OCI-LY7 (cell line): ENCODE measurements around the gene TTLL3. TPM values are rescaled to one million over a fixed set of nuclear protein-coding genes. Genes with fewer than 3 reads are reported as not detected.
"Not testable (repeated sequence)": the region's sequence is repeated elsewhere in the genome, so short reads cannot be mapped to it uniquely, and the experiment has no call there.

ENCODE experiments used
- BruUV-seq: library from RNA; stranded (reverse); fragments of 400-500 nt; replicated peaks from 2 replicates; lab custom pipeline; 2021; lab: Mats Ljungman, UMichigan
- CTCF ChIA-PET: fragments of 300-600 bp; sonication (Branson Sonifier 250); formaldehyde crosslinking; loops from one replicate; lab custom pipeline; 2022; ENCODE audit warnings: antibody characterized with exemption; ENCODE audit not compliant: unreplicated experiment; lab: Charles Lee
- POLR2A ChIA-PET: fragments of 300-600 bp; sonication (Branson Sonifier 250); formaldehyde crosslinking; loops from one replicate; lab custom pipeline; 2022; ENCODE audit warnings: antibody characterized with exemption; lab: Charles Lee
- DNase-seq: peaks from one replicate; pipeline ENCODE4 v3.0.0-alpha.2; 2015; ENCODE audit warnings: low spot score
- H2AFZ ChIP-seq: fragments of 200-600 bp; sonication (generic), shearing (Covaris generic); 2 replicates; pipeline ENCODE4 v1.6.1; 2014; ENCODE audit warnings: mild to moderate bottlenecking, antibody characterized with exemption, low read length, moderate library complexity
- H3K27ac ChIP-seq: fragments of 200-600 bp; sonication (generic); 2 replicates; pipeline ENCODE4 v1.5.1; 2014; ENCODE audit warnings: mixed run types, low read depth, mild to moderate bottlenecking, moderate library complexity, low read length, inconsistent platforms; ENCODE audit not compliant: poor library complexity, severe bottlenecking
- H3K36me3 ChIP-seq: fragments of 200-600 bp; sonication (generic); 2 replicates; pipeline ENCODE4 v1.6.1; 2014; ENCODE audit warnings: mild to moderate bottlenecking, antibody characterized with exemption, low read length, moderate library complexity, mixed read lengths; ENCODE audit not compliant: insufficient read depth
- H3K4me1 ChIP-seq: fragments of 200-600 bp; sonication (generic); 2 replicates; pipeline ENCODE4 v1.5.1; 2014; ENCODE audit warnings: mild to moderate bottlenecking, low read length; ENCODE audit not compliant: insufficient read depth, poor library complexity, severe bottlenecking
- H3K4me2 ChIP-seq: fragments of 200-600 bp; sonication (generic); 2 replicates; pipeline ENCODE4 v1.6.1; 2014; ENCODE audit warnings: mild to moderate bottlenecking, low read length
- H3K4me3 ChIP-seq: fragments of 200-600 bp; sonication (generic); 2 replicates; pipeline ENCODE4 v1.5.1; 2014; ENCODE audit warnings: mild to moderate bottlenecking, low read depth, low read length; ENCODE audit not compliant: poor library complexity, severe bottlenecking
- H3K79me2 ChIP-seq: fragments of 200-600 bp; sonication (generic); 2 replicates; pipeline ENCODE4 v1.6.1; 2016; ENCODE audit warnings: low read depth, mild to moderate bottlenecking, low read length, moderate library complexity, mixed read lengths; ENCODE audit not compliant: insufficient read depth
- H3K9me2 ChIP-seq: fragments of 200-600 bp; sonication (generic); 2 replicates; pipeline ENCODE4 v1.6.1; 2016; ENCODE audit warnings: mild to moderate bottlenecking, low read length, mixed read lengths; ENCODE audit not compliant: insufficient read depth
- H3K9me3 ChIP-seq: fragments of 200-600 bp; sonication (generic); 2 replicates; pipeline ENCODE4 v1.6.1; 2014; ENCODE audit warnings: mild to moderate bottlenecking, mixed run types, low read length, mixed read lengths
- H4K20me1 ChIP-seq: fragments of 200-600 bp; sonication (generic); 2 replicates; pipeline ENCODE4 v1.6.1; 2014; ENCODE audit warnings: mild to moderate bottlenecking, antibody characterized with exemption, low read length, moderate library complexity, mixed read lengths; ENCODE audit not compliant: insufficient read depth
- CTCF ChIP-seq: fragments of 200-600 bp; sonication (generic); conservative IDR thresholded peaks from 2 replicates; pipeline ENCODE4 v1.5.1; 2014; ENCODE audit warnings: mild to moderate bottlenecking, antibody characterized with exemption, low read length, moderate library complexity, mixed read lengths
- EZH2phosphoT487 ChIP-seq: fragments of 200-600 bp; sonication (generic); IDR thresholded peaks from 2 replicates; pipeline ENCODE4 v1.6.1; 2018; ENCODE audit warnings: low read depth, borderline replicate concordance, mild to moderate bottlenecking, mixed run types, antibody characterized with exemption, low read length, moderate library complexity, mixed read lengths
- intact Hi-C: fragments of 100-400 bp; cut with micrococcal nuclease; formaldehyde crosslinking; loops from one replicate; pipeline ENCODE4 v1.10.0; 2022; ENCODE audit not compliant: unreplicated experiment
- total RNA-seq, 2 experiments: library from RNA; depleted of rRNA in 1 of 2; stranded (reverse); fragments of >200 nt in 1 of 2; shearing (Covaris generic) in 1 of 2; gene quantifications; 2 replicates each; pipeline ENCODE4 v1.2.3, GENCODE V29; 2014 to 2022

TTLL3 gene
- total RNA-seq, 2 experiments from 2014 or later: 65.4 to 127 TPM

- H3K4me2 ChIP-seq, H3K79me2 ChIP-seq, H3K27ac ChIP-seq, BruUV-seq, H3K4me1 ChIP-seq, H3K4me3 ChIP-seq, H4K20me1 ChIP-seq, H2AFZ ChIP-seq, H3K9me3 ChIP-seq, H3K36me3 ChIP-seq, intact Hi-C loops, POLR2A ChIA-PET, H3K9me2 ChIP-seq: not testable (repeated sequence)
- DNase-seq: peak; percentile 55
- CTCF ChIA-PET: interaction anchor here (0.6 kb wide), 1 partner anchor 8 kb away, joined by 3 read pairs; no protein-coding TSS in a partner anchor
- peak; percentile 74 for TF ChIP-seq CTCF
These were observed 38.8 kb downstream of the TTLL3 start for GRCh38 chr3:9848860-9849259.

- CTCF ChIA-PET, H3K27ac ChIP-seq, H3K9me3 ChIP-seq, H3K4me1 ChIP-seq, H3K4me3 ChIP-seq, H3K79me2 ChIP-seq, H3K36me3 ChIP-seq, intact Hi-C loops, BruUV-seq, H3K4me2 ChIP-seq, H2AFZ ChIP-seq, DNase-seq, H3K9me2 ChIP-seq, H4K20me1 ChIP-seq: not testable (repeated sequence)
- POLR2A ChIA-PET: interaction anchor here (1.6 kb wide), 1 partner anchor 81 kb away, joined by 4 read pairs; no protein-coding TSS in a partner anchor
These were observed 41.3 kb downstream of the TTLL3 start for GRCh38 chr3:9851383-9851782.

- H3K79me2 ChIP-seq, POLR2A ChIA-PET, BruUV-seq, H2AFZ ChIP-seq, H3K4me1 ChIP-seq, H3K4me2 ChIP-seq, H3K9me3 ChIP-seq, H3K27ac ChIP-seq, CTCF ChIA-PET, H4K20me1 ChIP-seq, H3K36me3 ChIP-seq, DNase-seq, H3K9me2 ChIP-seq, intact Hi-C loops, H3K4me3 ChIP-seq: not testable (repeated sequence)
These were observed 41.9 kb downstream of the TTLL3 start for GRCh38 chr3:9851926-9852325.

GRCh38 chr3:9852528-9852927 lies 42.5 kb downstream of the TTLL3 start:
- H3K4me1 ChIP-seq: no peaks in the 10 kb centered on the region
- H3K36me3 ChIP-seq: no peaks in the 10 kb centered on the region
- intact Hi-C loops: no loop called here
- H3K4me2 ChIP-seq: no peak overlapping the region
- no peaks in the 10 kb centered on the region for H3K79me2 ChIP-seq
- DNase-seq: no peak
- ChIA-PET CTCF (no interaction called here), POLR2A (no interaction called here)
- no peaks in the 10 kb centered on the region for H3K9me3 ChIP-seq
- H3K9me2 ChIP-seq: no peaks in the 10 kb centered on the region
- no peak overlapping the region for H3K27ac ChIP-seq
- H3K4me3 ChIP-seq: no peak overlapping the region
- H2AFZ ChIP-seq: no peak overlapping the region
- no TSS peak for BruUV-seq
- TF ChIP-seq CTCF (no peak), EZH2phosphoT487 (no peak)
- H4K20me1 ChIP-seq: no peaks in the 10 kb centered on the region

- H4K20me1 ChIP-seq, H3K36me3 ChIP-seq, BruUV-seq, intact Hi-C loops, H3K9me3 ChIP-seq, H3K4me1 ChIP-seq, H3K4me3 ChIP-seq, H3K4me2 ChIP-seq, H2AFZ ChIP-seq, CTCF ChIA-PET, H3K79me2 ChIP-seq, H3K27ac ChIP-seq, H3K9me2 ChIP-seq, DNase-seq: not testable (repeated sequence)
- POLR2A ChIA-PET: interaction anchor here (1.0 kb wide), 2 partner anchors 10 to 29 kb away, joined by 3 to 4 read pairs; no protein-coding TSS in a partner anchor
These were observed 44.4 kb downstream of the TTLL3 start for GRCh38 chr3:9854291-9854940.
